Activated T-cell treated with anti-CD3 and anti-CD28 coated beads, Interleukin-2, amount 50 U/mL, for 72 hours (primary cell): Measurements from ENCODE around the gene IL16. TPM values are rescaled to one million over a fixed set of nuclear protein-coding genes. Genes with fewer than 3 reads are reported as not detected.
A peak's percentile ranks its signal among the peaks of the same experiment; 100 is the strongest.

Experiments
- ATAC-seq, 2 donors: fragments of 150-1000 bp; cut with Tn5 transposase; replicated peaks in 1 of 2; 2 replicates each; pipeline ENCODE4 v1.10.0; 2021; ENCODE audit warnings: moderate library complexity in 2 of 2, mild to moderate bottlenecking in 1 of 2
- DNase-seq, 2 donors: peaks; one replicate each; pipeline ENCODE4 v3.0.0; 2021 to 2022; ENCODE audit warnings: mixed read lengths in 1 of 2
- H3K27ac Mint-ChIP-seq: one replicate; pipeline ENCODE4 v1.8.0; 2022; ENCODE audit warnings: mild to moderate bottlenecking, moderate library complexity, mixed read lengths
- H3K27me3 Mint-ChIP-seq: one replicate; pipeline ENCODE4 v1.8.0; 2022; ENCODE audit warnings: low read depth, mixed read lengths
- H3K36me3 Mint-ChIP-seq, 2 donors: one replicate each; pipeline ENCODE4 v1.8.0; 2022; ENCODE audit warnings: mixed read lengths in 2 of 2, mild to moderate bottlenecking in 1 of 2; ENCODE audit not compliant: insufficient read depth in 2 of 2
- H3K4me1 Mint-ChIP-seq: one replicate; pipeline ENCODE4 v1.8.0; 2022; ENCODE audit warnings: low read depth, mixed read lengths
- H3K4me3 Mint-ChIP-seq, 2 donors: one replicate each; pipeline ENCODE4 v1.8.0; 2022; ENCODE audit warnings: mild to moderate bottlenecking in 2 of 2, mixed read lengths in 2 of 2, moderate library complexity in 2 of 2
- H3K9me3 Mint-ChIP-seq, 2 donors: one replicate each; pipeline ENCODE4 v1.8.0; 2022; ENCODE audit warnings: mixed read lengths in 2 of 2
- total RNA-seq, 2 donors: library from RNA; stranded (reverse); gene quantifications; one replicate each; pipeline ENCODE4 v1.2.3, GENCODE V29; 2022

The IL16 gene
- total RNA-seq, 2 donors from 2014 or later, result 50.9 to 63.2 TPM

- Mint-ChIP-seq H3K27me3 (peaks cover 5% of the 10 kb centered on the region), H3K4me1 (no peaks in the 10 kb centered on the region), H3K36me3 (no peaks in the 10 kb centered on the region), H3K4me3 (no peak overlapping the region), H3K27ac (no peak overlapping the region), H3K9me3 (no peaks in the 10 kb centered on the region)
- ATAC-seq (no peak), DNase-seq (no peak)
Measured at GRCh38 chr15:81224232-81224631, 27.6 kb downstream of the IL16 start.

DNA sequence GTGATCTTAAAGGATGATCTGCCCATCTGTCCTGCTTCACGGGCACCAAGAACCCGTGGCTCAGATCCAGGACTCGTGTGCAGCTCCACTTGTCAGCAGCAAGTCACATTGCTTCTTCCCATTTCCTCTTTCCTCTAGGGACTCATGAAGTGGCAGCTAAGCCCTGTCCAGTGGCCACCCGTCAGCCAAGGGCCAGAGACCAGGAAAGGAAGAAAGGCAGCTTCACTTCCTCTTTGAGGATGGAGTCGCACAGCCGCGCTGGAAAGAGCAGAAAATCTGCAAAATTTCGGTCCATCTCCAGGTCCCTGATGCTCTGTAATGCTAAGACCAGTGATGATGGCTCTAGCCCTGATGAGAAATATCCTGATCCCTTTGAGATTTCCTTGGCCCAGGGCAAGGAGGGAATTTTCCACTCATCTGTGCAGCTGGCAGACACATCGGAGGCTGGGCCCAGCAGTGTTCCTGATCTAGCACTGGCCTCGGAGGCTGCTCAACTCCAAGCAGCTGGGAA, 28.5 kb downstream of the IL16 start:
- H3K27ac Mint-ChIP-seq, result no peak overlapping the region
- no peak overlapping the region for H3K4me3 Mint-ChIP-seq
- ATAC-seq (no peak), DNase-seq (no peak)
- H3K36me3 Mint-ChIP-seq, result no peaks in the 10 kb centered on the region
- H3K27me3 Mint-ChIP-seq, result peaks cover 6% of the 10 kb centered on the region
- H3K4me1 Mint-ChIP-seq, result no peaks in the 10 kb centered on the region
- H3K9me3 Mint-ChIP-seq, result no peaks in the 10 kb centered on the region

GRCh38 chr15:81227716-81228115, 31.0 kb downstream of the IL16 start:
- Mint-ChIP-seq H3K4me1 (no peaks in the 10 kb centered on the region), H3K27ac (no peak overlapping the region), H3K36me3 (no peaks in the 10 kb centered on the region), H3K4me3 (no peak overlapping the region), H3K27me3 (peaks cover 6% of the 10 kb centered on the region), H3K9me3 (no peaks in the 10 kb centered on the region)
- DNase-seq (no peak), ATAC-seq (no peak)

- H3K9me3 Mint-ChIP-seq, result no peaks in the 10 kb centered on the region
- peaks cover 6% of the 10 kb centered on the region for H3K27me3 Mint-ChIP-seq
- no peaks in the 10 kb centered on the region for H3K4me1 Mint-ChIP-seq
- no peaks in the 10 kb centered on the region for H3K36me3 Mint-ChIP-seq
- ATAC-seq (no peak), DNase-seq (no peak)
- H3K4me3 Mint-ChIP-seq, result no peak overlapping the region
- no peak overlapping the region for H3K27ac Mint-ChIP-seq
Measured at GRCh38 chr15:81229586-81229985, 32.9 kb downstream of the IL16 start.

- H3K4me3 Mint-ChIP-seq, result no peak overlapping the region
- H3K4me1 Mint-ChIP-seq, result peaks cover 5% of the 10 kb centered on the region
- H3K27me3 Mint-ChIP-seq, result no peaks in the 10 kb centered on the region
- H3K9me3 Mint-ChIP-seq, result peaks cover 0 to under 1% of the 10 kb centered on the region in 2 donors
- no peak for DNase-seq
- peaks cover 0 to under 1% of the 10 kb centered on the region in 2 donors for H3K36me3 Mint-ChIP-seq
- no peak overlapping the region for H3K27ac Mint-ChIP-seq
- no peak for ATAC-seq
Measured at GRCh38 chr15:81235276-81236123, 38.8 kb downstream of the IL16 start.

GRCh38 chr15:81239190-81239589, 42.5 kb downstream of the IL16 start:
- ATAC-seq (no peak), DNase-seq (no peak)
- Mint-ChIP-seq H3K4me1 (peaks cover 5% of the 10 kb centered on the region), H3K4me3 (no peak overlapping the region), H3K9me3 (peaks cover 2 to 4% of the 10 kb centered on the region in 2 donors), H3K27me3 (no peaks in the 10 kb centered on the region), H3K27ac (no peak overlapping the region), H3K36me3 (peaks cover 0 to 10% of the 10 kb centered on the region in 2 donors)

DNA sequence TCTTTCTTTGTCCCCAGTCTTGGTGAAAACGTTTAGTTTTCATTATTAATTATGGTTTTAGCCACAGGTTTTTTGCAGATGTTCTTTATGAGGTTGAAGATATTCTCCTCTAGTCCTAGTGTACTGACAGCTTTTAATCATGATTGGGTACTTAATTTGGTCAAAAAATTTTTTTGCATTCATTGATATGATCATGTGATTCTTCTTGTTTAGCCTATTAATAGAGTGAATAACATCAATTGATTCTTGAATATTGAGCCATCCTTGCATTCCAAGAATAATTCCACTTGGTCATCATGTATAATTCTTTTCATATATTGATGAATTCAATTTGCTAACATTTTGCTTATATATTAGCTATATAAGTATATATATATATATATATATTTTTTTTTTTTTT, 46.1 kb downstream of the IL16 start:
- peaks cover 4% of the 10 kb centered on the region for H3K27me3 Mint-ChIP-seq
- H3K36me3 Mint-ChIP-seq, result peaks cover 2 to 10% of the 10 kb centered on the region in 2 donors
- no peak for DNase-seq
- no peak for ATAC-seq
- H3K27ac Mint-ChIP-seq, result no peak overlapping the region
- H3K4me3 Mint-ChIP-seq, result no peak overlapping the region
- no peaks in the 10 kb centered on the region for H3K4me1 Mint-ChIP-seq
- H3K9me3 Mint-ChIP-seq, result peaks cover 4% of the 10 kb centered on the region in 2 donors

DNA sequence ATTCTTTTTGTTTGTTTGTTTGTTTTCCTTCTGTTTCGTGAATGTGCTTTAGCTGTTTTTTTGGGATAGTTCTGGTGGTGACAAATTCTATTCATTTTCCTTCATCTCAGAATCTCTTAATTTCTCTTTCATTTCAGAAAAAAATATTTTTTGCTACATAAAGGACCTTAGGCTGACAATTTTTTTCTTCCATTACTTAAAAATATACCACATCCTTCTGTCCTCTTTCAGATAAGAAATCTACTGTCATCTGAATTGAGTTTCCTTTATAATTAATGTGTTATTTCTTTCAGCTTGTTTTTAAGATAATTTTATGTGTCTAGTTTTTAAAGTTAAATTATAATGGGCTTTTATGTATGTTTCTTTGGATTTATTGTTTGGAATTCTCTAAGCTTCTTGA, 47.6 kb downstream of the IL16 start:
- peaks cover 4% of the 10 kb centered on the region for H3K27me3 Mint-ChIP-seq
- ATAC-seq, result no peak

GRCh38 chr15:81253846-81254245, 57.2 kb downstream of the IL16 start:
- peaks cover 13% of the 10 kb centered on the region for H3K27me3 Mint-ChIP-seq
- H3K4me3 Mint-ChIP-seq, result no peak overlapping the region
- peaks cover 9% of the 10 kb centered on the region for H3K4me1 Mint-ChIP-seq
- ATAC-seq, result no peak
- H3K27ac Mint-ChIP-seq, result no peak overlapping the region
- DNase-seq, result no peak
- peaks cover 0 to 2% of the 10 kb centered on the region in 2 donors for H3K36me3 Mint-ChIP-seq
- no peaks in the 10 kb centered on the region for H3K9me3 Mint-ChIP-seq

More for the DNA sequence above, 47.6 kb downstream of the IL16 start:
- DNase-seq, result no peak
- peaks cover 2 to 10% of the 10 kb centered on the region in 2 donors for H3K36me3 Mint-ChIP-seq
- peaks cover 4% of the 10 kb centered on the region in 2 donors for H3K9me3 Mint-ChIP-seq
- H3K4me1 Mint-ChIP-seq, result no peaks in the 10 kb centered on the region
- H3K4me3 Mint-ChIP-seq, result no peak overlapping the region
- no peak overlapping the region for H3K27ac Mint-ChIP-seq

GRCh38 chr15:81254277-81254915, 57.7 kb downstream of the IL16 start:
- no peak overlapping the region for H3K4me3 Mint-ChIP-seq
- H3K4me1 Mint-ChIP-seq, result peaks cover 9% of the 10 kb centered on the region
- DNase-seq, result no peak
- peaks cover 0 to 2% of the 10 kb centered on the region in 2 donors for H3K36me3 Mint-ChIP-seq
- peak in 1 of 2 donors; percentile 22 for ATAC-seq
- H3K9me3 Mint-ChIP-seq, result no peaks in the 10 kb centered on the region
- H3K27me3 Mint-ChIP-seq, result peaks cover 13% of the 10 kb centered on the region
- H3K27ac Mint-ChIP-seq, result no peak overlapping the region

DNA sequence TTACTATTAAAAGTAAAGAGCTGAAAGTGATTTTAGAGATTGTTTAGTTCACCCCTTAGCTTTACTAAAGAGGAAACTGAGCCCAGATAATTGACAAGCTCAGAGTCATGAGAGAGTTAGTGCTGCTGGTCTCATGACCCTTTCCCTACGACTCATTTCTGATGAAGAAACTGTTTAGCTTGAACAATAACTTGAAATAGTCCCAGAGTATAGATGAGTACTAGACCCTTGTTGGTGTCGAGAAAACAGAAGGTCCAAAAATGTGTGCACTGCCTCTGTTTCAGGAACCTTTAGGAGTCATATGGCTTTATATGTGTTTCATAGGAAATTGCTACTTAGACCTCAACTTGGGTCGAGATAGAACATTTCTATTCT, 58.2 kb downstream of the IL16 start:
- ATAC-seq, result no peak
- H3K27ac Mint-ChIP-seq, result no peak overlapping the region
- no peak overlapping the region for H3K4me3 Mint-ChIP-seq
- DNase-seq, result no peak
- peaks cover 0 to 2% of the 10 kb centered on the region in 2 donors for H3K36me3 Mint-ChIP-seq
- H3K4me1 Mint-ChIP-seq, result peaks cover 9% of the 10 kb centered on the region
- no peaks in the 10 kb centered on the region for H3K9me3 Mint-ChIP-seq
- H3K27me3 Mint-ChIP-seq, result peaks cover 13% of the 10 kb centered on the region

- peaks cover 13% of the 10 kb centered on the region for H3K27me3 Mint-ChIP-seq
- H3K27ac Mint-ChIP-seq, result no peak overlapping the region
- peaks cover 9% of the 10 kb centered on the region for H3K4me1 Mint-ChIP-seq
- peaks cover 0 to 2% of the 10 kb centered on the region in 2 donors for H3K36me3 Mint-ChIP-seq
- ATAC-seq, result no peak
- H3K9me3 Mint-ChIP-seq, result no peaks in the 10 kb centered on the region
- no peak for DNase-seq
- H3K4me3 Mint-ChIP-seq, result no peak overlapping the region
Measured at GRCh38 chr15:81255315-81255957, 58.8 kb downstream of the IL16 start.

DNA sequence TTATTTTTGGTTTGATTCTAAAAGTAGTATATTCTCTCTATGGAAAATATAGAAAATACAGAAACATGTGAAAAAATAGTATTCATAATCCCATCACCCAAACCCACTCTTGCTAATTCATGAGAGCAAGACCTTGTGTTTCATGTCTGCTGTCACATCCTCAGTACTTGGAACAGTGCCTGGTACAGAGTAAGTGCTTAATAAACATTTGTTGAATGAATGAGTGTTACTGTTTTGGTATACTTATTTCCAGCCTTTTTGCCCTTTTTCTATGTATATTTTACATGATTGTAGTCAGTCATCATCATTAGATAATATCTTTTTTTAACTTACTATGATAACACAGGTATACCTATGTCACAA, 59.3 kb downstream of the IL16 start:
- H3K27me3 Mint-ChIP-seq, result peaks cover 13% of the 10 kb centered on the region
- no peak overlapping the region for H3K4me3 Mint-ChIP-seq
- no peak overlapping the region for H3K27ac Mint-ChIP-seq
- H3K9me3 Mint-ChIP-seq, result no peaks in the 10 kb centered on the region
- DNase-seq, result no peak
- ATAC-seq, result no peak
- peaks cover 0 to 2% of the 10 kb centered on the region in 2 donors for H3K36me3 Mint-ChIP-seq
- H3K4me1 Mint-ChIP-seq, result peaks cover 9% of the 10 kb centered on the region
